Trophoblast cell (in vitro differentiated cells and primary cell): ENCODE measurements around the gene SNRK.

Source experiments
- DNase-seq, 2 donors: peaks; one replicate each; pipeline ENCODE4 v3.0.0-alpha.2; 2016
- H2AFZ ChIP-seq: 2 replicates; pipeline ENCODE4 v1.6.1; 2013; ENCODE audit warnings: low read length, moderate library complexity, mild to moderate bottlenecking; ENCODE audit not compliant: insufficient read depth, poor library complexity
- H2AK5ac ChIP-seq: 2 replicates; pipeline ENCODE4 v1.6.1; 2013; ENCODE audit warnings: mild to moderate bottlenecking, low read length
- H2BK120ac ChIP-seq: 2 replicates; pipeline ENCODE4 v1.6.1; 2013; ENCODE audit warnings: low read length, mild to moderate bottlenecking, moderate library complexity; ENCODE audit not compliant: insufficient read depth, poor library complexity
- H2BK12ac ChIP-seq: 2 replicates; pipeline ENCODE4 v1.6.1; 2013; ENCODE audit warnings: mild to moderate bottlenecking, low read length, moderate library complexity
- H2BK5ac ChIP-seq: 2 replicates; pipeline ENCODE4 v1.6.1; 2013; ENCODE audit warnings: low read length, low read depth, moderate library complexity, mild to moderate bottlenecking; ENCODE audit not compliant: poor library complexity
- H3K14ac ChIP-seq: 2 replicates; pipeline ENCODE4 v1.6.1; 2013; ENCODE audit warnings: mild to moderate bottlenecking, low read length
- H3K18ac ChIP-seq: 2 replicates; pipeline ENCODE4 v1.6.1; 2013; ENCODE audit warnings: mild to moderate bottlenecking, low read length
- H3K23ac ChIP-seq: 2 replicates; pipeline ENCODE4 v1.6.1; 2013; ENCODE audit warnings: low read length
- H3K27ac ChIP-seq: 2 replicates; pipeline ENCODE4 v1.5.1; 2013; ENCODE audit warnings: low read depth, mild to moderate bottlenecking, inconsistent platforms, low read length, moderate library complexity
- H3K27me3 ChIP-seq: 2 replicates; pipeline ENCODE4 v1.6.1; 2013; ENCODE audit warnings: inconsistent platforms, mild to moderate bottlenecking, low read length, moderate library complexity; ENCODE audit not compliant: insufficient read depth
- H3K36me3 ChIP-seq, 2 experiments: 1 replicate in 1 of 2; 2 replicates in 1 of 2; pipeline ENCODE4 v1.6.1; 2013; ENCODE audit warnings: low read length in 2 of 2, mild to moderate bottlenecking in 2 of 2, moderate library complexity in 1 of 2; ENCODE audit not compliant: insufficient read depth in 2 of 2, control insufficient read depth in 1 of 2
- H3K4ac ChIP-seq: 2 replicates; pipeline ENCODE4 v1.6.1; 2013; ENCODE audit warnings: low read depth, mild to moderate bottlenecking, low read length, moderate library complexity
- H3K4me1 ChIP-seq, 2 experiments: 1 replicate in 1 of 2; 2 replicates in 1 of 2; pipeline ENCODE4 v1.6.1; 2013; ENCODE audit warnings: low read length in 2 of 2, mild to moderate bottlenecking in 2 of 2, moderate library complexity in 1 of 2; ENCODE audit not compliant: insufficient read depth in 2 of 2, control insufficient read depth in 1 of 2
- H3K4me2 ChIP-seq: 2 replicates; pipeline ENCODE4 v1.6.1; 2013; ENCODE audit warnings: inconsistent platforms, mild to moderate bottlenecking, low read length, moderate library complexity
- H3K4me3 ChIP-seq: 2 replicates; pipeline ENCODE4 v1.5.1; 2013; ENCODE audit warnings: mild to moderate bottlenecking, low read depth, low read length, inconsistent platforms
- H3K79me1 ChIP-seq: one replicate; pipeline ENCODE4 v1.6.1; 2013; ENCODE audit warnings: low read length
- H3K79me2 ChIP-seq: 2 replicates; pipeline ENCODE4 v1.6.1; 2013; ENCODE audit warnings: low read length, mild to moderate bottlenecking; ENCODE audit not compliant: control insufficient read depth, insufficient read depth, poor library complexity
- H3K9ac ChIP-seq: 2 replicates; pipeline ENCODE4 v1.6.1; 2013; ENCODE audit warnings: mild to moderate bottlenecking, low read length
- H3K9me3 ChIP-seq: 2 replicates; pipeline ENCODE4 v1.6.1; 2013; ENCODE audit warnings: low read depth, mild to moderate bottlenecking, control low read depth, inconsistent platforms, low read length; ENCODE audit not compliant: insufficient read depth
- H4K12ac ChIP-seq: 2 replicates; pipeline ENCODE4 v1.6.1; 2013; ENCODE audit warnings: low read depth, mild to moderate bottlenecking, low read length, moderate library complexity
- H4K8ac ChIP-seq: 2 replicates; pipeline ENCODE4 v1.6.1; 2013; ENCODE audit warnings: low read depth, mild to moderate bottlenecking, low read length, moderate library complexity
- H4K91ac ChIP-seq: one replicate; pipeline ENCODE4 v1.6.1; 2013; ENCODE audit warnings: low read depth, mild to moderate bottlenecking, low read length, moderate library complexity
- WGBS: extraction: QIAGEN DNeasy Blood & Tissue Kit; methylation state at CpG from one replicate; pipeline ENCODE4 v1.1.7; 2013; ENCODE audit warnings: missing lambda C conversion rate; ENCODE audit not compliant: insufficient read length, insufficient coverage; ENCODE audit errors: extremely low coverage; 5-methylcytosine and 5-hydroxymethylcytosine counted together

The SNRK gene

DNA sequence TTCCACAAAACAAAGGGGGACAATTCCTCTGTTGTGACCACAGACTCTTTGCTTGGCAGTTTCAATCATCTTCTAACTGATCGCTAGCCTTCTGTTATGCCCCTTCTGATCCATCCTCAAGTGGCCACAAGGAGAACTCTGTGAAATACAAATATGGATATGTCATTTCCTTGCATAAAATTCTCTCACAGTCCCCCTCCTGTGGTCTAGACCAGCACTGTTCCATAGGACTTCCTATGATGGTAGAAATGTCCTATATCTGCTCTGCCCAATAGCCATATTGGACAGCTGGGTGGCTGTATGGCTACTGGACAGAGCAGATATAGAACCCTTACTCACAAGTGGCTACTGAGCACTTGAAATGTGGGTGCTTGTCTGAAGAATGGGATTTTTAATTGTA, 25.9 kb upstream of the SNRK start:
- no peaks in the 10 kb centered on the region for H3K27me3 ChIP-seq
- H3K36me3 ChIP-seq, result no peaks in the 10 kb centered on the region
- H2AK5ac ChIP-seq, result no peak overlapping the region
- H3K79me2 ChIP-seq, result no peaks in the 10 kb centered on the region
- no peak overlapping the region for H3K4me2 ChIP-seq
- no peak overlapping the region for H3K9ac ChIP-seq
- H4K8ac ChIP-seq, result no peak overlapping the region
- DNase-seq, result no peak
- H2AFZ ChIP-seq, result no peak overlapping the region
- H2BK12ac ChIP-seq, result no peak overlapping the region
- H3K18ac ChIP-seq, result no peak overlapping the region
- H3K9me3 ChIP-seq, result no peaks in the 10 kb centered on the region
- H3K4ac ChIP-seq, result no peak overlapping the region
- no peak overlapping the region for H3K4me3 ChIP-seq
- no peaks in the 10 kb centered on the region for H3K79me1 ChIP-seq
- no peak overlapping the region for H3K14ac ChIP-seq
- WGBS, result no CpG with 5 or more reads among the region's 1 CpG
- H2BK120ac ChIP-seq, result no peak overlapping the region
- H4K12ac ChIP-seq, result no peak overlapping the region
- H3K27ac ChIP-seq, result no peak overlapping the region
- no peak overlapping the region for H4K91ac ChIP-seq
- H2BK5ac ChIP-seq, result no peak overlapping the region
- H3K23ac ChIP-seq, result no peak overlapping the region
- H3K4me1 ChIP-seq, result no peaks in the 10 kb centered on the region

DNA sequence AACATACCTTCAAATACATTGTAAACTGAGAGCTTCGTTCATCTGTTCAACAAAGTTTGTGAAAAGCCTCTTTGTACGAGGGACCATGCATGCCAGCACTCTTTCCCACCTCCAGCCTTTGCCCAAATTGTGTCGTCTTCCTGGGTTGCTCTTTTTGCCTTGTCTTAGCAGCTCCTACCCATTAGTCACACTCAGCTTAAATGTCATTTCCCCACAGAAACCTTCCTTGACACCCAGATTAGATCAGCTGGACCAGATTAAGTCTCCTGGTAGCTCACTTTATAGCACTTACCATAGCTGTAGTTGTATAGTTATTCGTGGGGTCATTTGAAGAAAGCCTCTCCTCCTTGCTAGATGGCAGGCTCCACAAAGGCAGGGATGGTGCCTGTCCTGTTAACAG, 24.1 kb upstream of the SNRK start:
- no peaks in the 10 kb centered on the region for H3K36me3 ChIP-seq
- H3K14ac ChIP-seq, result no peak overlapping the region
- H4K12ac ChIP-seq, result no peak overlapping the region
- H4K8ac ChIP-seq, result no peak overlapping the region
- H3K4me1 ChIP-seq, result no peaks in the 10 kb centered on the region
- no CpG with 5 or more reads among the region's 4 CpGs for WGBS
- H3K79me2 ChIP-seq, result no peaks in the 10 kb centered on the region
- H2AFZ ChIP-seq, result no peak overlapping the region
- no peak overlapping the region for H3K9ac ChIP-seq
- H3K9me3 ChIP-seq, result no peaks in the 10 kb centered on the region
- no peak overlapping the region for H3K18ac ChIP-seq
- no peaks in the 10 kb centered on the region for H3K27me3 ChIP-seq
- no peak overlapping the region for H2AK5ac ChIP-seq
- no peak overlapping the region for H3K27ac ChIP-seq
- H2BK120ac ChIP-seq, result no peak overlapping the region
- no peak overlapping the region for H3K4me3 ChIP-seq
- H4K91ac ChIP-seq, result no peak overlapping the region
- no peak overlapping the region for H3K4me2 ChIP-seq
- H2BK12ac ChIP-seq, result no peak overlapping the region
- no peak overlapping the region for H2BK5ac ChIP-seq
- H3K4ac ChIP-seq, result no peak overlapping the region
- DNase-seq, result no peak
- H3K23ac ChIP-seq, result no peak overlapping the region
- no peaks in the 10 kb centered on the region for H3K79me1 ChIP-seq

DNA sequence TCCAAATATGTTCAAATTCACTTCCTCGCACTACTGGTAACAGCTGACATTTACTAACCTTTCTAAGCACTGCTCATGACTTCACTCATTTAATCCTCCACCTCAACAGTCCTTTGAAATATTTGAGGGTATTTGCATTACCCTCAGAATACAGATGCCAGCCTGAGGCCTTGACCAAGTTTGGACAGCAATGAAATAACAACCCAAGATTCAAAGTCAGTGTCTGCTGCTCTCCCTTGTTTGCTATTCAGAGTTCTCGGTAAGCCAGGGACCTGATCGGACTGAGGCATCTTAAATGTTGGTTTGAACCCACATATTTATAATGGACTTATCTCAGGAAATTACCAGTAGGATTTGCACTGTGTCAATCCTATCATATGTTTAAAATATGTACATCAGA, 19.9 kb upstream of the SNRK start:
- Histone ChIP-seq H3K14ac (no peak overlapping the region), H2AFZ (no peak overlapping the region), H3K18ac (no peak overlapping the region), H4K8ac (no peak overlapping the region), H4K12ac (no peak overlapping the region), H2AK5ac (no peak overlapping the region), H3K79me2 (no peaks in the 10 kb centered on the region), H3K4me2 (no peak overlapping the region), H3K23ac (no peak overlapping the region), H3K27me3 (no peaks in the 10 kb centered on the region), H2BK12ac (no peak overlapping the region), H3K79me1 (no peaks in the 10 kb centered on the region), H2BK120ac (no peak overlapping the region), H2BK5ac (no peak overlapping the region), H3K9me3 (no peaks in the 10 kb centered on the region), H3K27ac (no peak overlapping the region), H3K4me1 (no peaks in the 10 kb centered on the region), H3K9ac (no peak overlapping the region), H3K4ac (no peak overlapping the region), H4K91ac (no peak overlapping the region), H3K4me3 (no peak overlapping the region), H3K36me3 (no peaks in the 10 kb centered on the region)
- WGBS, result no CpG with 5 or more reads among the region's 3 CpGs
- DNase-seq, result no peak

DNA sequence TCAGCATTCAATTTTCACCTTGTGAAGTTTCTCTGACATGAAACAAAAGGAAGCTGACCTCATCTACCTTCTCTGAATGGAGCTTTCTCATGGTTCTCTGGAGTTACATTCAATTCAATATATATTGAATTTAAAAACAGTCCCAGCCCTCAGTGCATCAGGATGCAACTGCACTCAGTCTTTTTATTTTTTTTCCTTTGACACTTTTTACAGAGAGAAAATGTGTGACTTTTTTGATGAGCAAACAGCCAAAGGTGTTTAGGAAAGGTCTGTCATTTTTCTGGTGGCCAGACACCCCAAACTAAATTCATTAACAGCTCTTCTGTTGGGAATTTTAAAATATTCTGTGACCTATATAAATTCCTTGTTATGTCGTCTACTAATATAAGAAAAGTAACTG, 19.3 kb upstream of the SNRK start:
- Histone ChIP-seq H3K9me3 (no peaks in the 10 kb centered on the region), H3K9ac (no peak overlapping the region), H3K27me3 (no peaks in the 10 kb centered on the region), H2AFZ (no peak overlapping the region), H3K14ac (no peak overlapping the region), H3K4me2 (no peak overlapping the region), H3K36me3 (no peaks in the 10 kb centered on the region), H3K79me2 (no peaks in the 10 kb centered on the region), H4K8ac (no peak overlapping the region), H4K12ac (no peak overlapping the region), H3K79me1 (no peaks in the 10 kb centered on the region), H3K23ac (no peak overlapping the region), H3K18ac (no peak overlapping the region), H4K91ac (no peak overlapping the region), H2BK5ac (no peak overlapping the region), H3K4ac (no peak overlapping the region), H2BK120ac (no peak overlapping the region), H3K4me3 (no peak overlapping the region), H2AK5ac (no peak overlapping the region), H2BK12ac (no peak overlapping the region), H3K4me1 (no peaks in the 10 kb centered on the region), H3K27ac (no peak overlapping the region)
- no CpG with 5 or more reads among the region's 1 CpG for WGBS
- no peak for DNase-seq
